ENCODE data around the gene VDAC1. TPM values are rescaled to one million over a fixed set of nuclear protein-coding genes. Genes with fewer than 3 reads are reported as not detected.

VDAC1 gene
- total RNA-seq, 1 donor from 2014 or later = 116 TPM

- DNase-seq = no peak
These were observed 78.1 kb downstream of the VDAC1 start for GRCh38 chr5:133926489-133927299.

- no peak for DNase-seq
These were observed 78.8 kb downstream of the VDAC1 start for GRCh38 chr5:133925866-133926488.

- no peak for DNase-seq
These were observed 79.5 kb downstream of the VDAC1 start for GRCh38 chr5:133925269-133925668.

- no peak for DNase-seq
These were observed 80.4 kb downstream of the VDAC1 start for GRCh38 chr5:133924221-133924920.

- no peak for DNase-seq
These were observed 82.8 kb downstream of the VDAC1 start for GRCh38 chr5:133921979-133922378.

Other genes starting within 250 kb of the VDAC1 start
- gene C5orf15, start 36.4 kb downstream of the VDAC1 start, total RNA-seq = 44.2 TPM
- 3.5 TPM for gene TCF7, start 109.7 kb upstream of the VDAC1 start, total RNA-seq
- gene SKP1, start 172.0 kb upstream of the VDAC1 start, total RNA-seq = 155 TPM
- gene PPP2CA, start 221.1 kb upstream of the VDAC1 start, total RNA-seq = 70.5 TPM